A549 (cell line): Measurements from ENCODE around the gene RAPGEF5. TPM values are rescaled to one million over a fixed set of nuclear protein-coding genes. Genes with fewer than 3 reads are reported as not detected.

Source experiments
- ATAC-seq, 2 experiments: fragments of 200-7000 bp in 1 of 2; fragments of >200 bp in 1 of 2; cut with Nextera tagmentation in 1 of 2; cut with Tn5 transposase in 1 of 2; 3 replicates each; pipeline versions ENCODE4 v1.8.0 to v1.9.1; 2018 to 2020; ENCODE audit warnings: mild to moderate bottlenecking in 1 of 2, moderate library complexity in 1 of 2
- CTCF ChIA-PET: fragments of 300-600 bp; sonication (Branson Sonifier 250); formaldehyde crosslinking; extraction: SDS; loops from one replicate; lab custom pipeline; 2021; ENCODE audit warnings: antibody characterized with exemption, inconsistent platforms; lab: Yijun Ruan, JAX
- POLR2A ChIA-PET: fragments of 350-600 bp; formaldehyde crosslinking; extraction: SDS; loops from one replicate; lab custom pipeline; 2021; ENCODE audit warnings: antibody characterized with exemption, inconsistent platforms; lab: Yijun Ruan, JAX
- DNase-seq, 2 experiments: peaks; one replicate each; pipeline versions ENCODE4 v3.0.0 to v3.0.0-alpha.2; 2011 to 2016; ENCODE audit warnings: low read depth in 1 of 2, low spot score in 1 of 2
- FAIRE-seq: peaks from 2 replicates; lab custom pipeline; 2011; peaks lifted over from hg19 to GRCh38; lab: Jason Lieb, UNC
- H3K27ac ChIP-seq, 2 experiments: fragments of >200 bp; sonication (Bioruptor Twin); formaldehyde crosslinking; 3 replicates each; pipeline ENCODE4 v1.5.1; 2016 to 2017
- H3K4me1 ChIP-seq: fragments of >200 bp; sonication (Bioruptor Twin); formaldehyde crosslinking; 3 replicates; pipeline ENCODE4 v1.6.1; 2016
- H3K4me2 ChIP-seq: fragments of >200 bp; sonication (Bioruptor Twin); formaldehyde crosslinking; 3 replicates; pipeline ENCODE4 v1.6.1; 2016
- H3K4me3 ChIP-seq: fragments of >200 bp; sonication (Bioruptor Twin); formaldehyde crosslinking; 3 replicates; pipeline ENCODE4 v1.5.1; 2016
- H3K9me3 ChIP-seq: fragments of >200 bp; sonication (Bioruptor Twin); formaldehyde crosslinking; 3 replicates; pipeline ENCODE4 v1.6.1; 2016
- CBX8 ChIP-seq: fragments of 200-600 bp; sonication (generic); IDR thresholded peaks from 2 replicates; pipeline ENCODE4 v1.6.1; 2016
- CHD4 ChIP-seq: fragments of 200-600 bp; sonication (generic); IDR thresholded peaks from 2 replicates; pipeline ENCODE4 v1.6.1; 2016; ENCODE audit warnings: antibody characterized with exemption, mild to moderate bottlenecking, borderline replicate concordance
- EHF ChIP-seq: fragments of 250-450 bp; sonication (Bioruptor Pico); IDR thresholded peaks from 2 replicates; pipeline ENCODE4 v1.5.0; 2020; ENCODE audit warnings: mild to moderate bottlenecking
- EHMT2 ChIP-seq: fragments of 200-600 bp; sonication (generic); IDR thresholded peaks from 2 replicates; pipeline ENCODE4 v1.6.1; 2016; ENCODE audit warnings: antibody characterized with exemption, low read depth, mild to moderate bottlenecking, moderate library complexity
- ESRRA ChIP-seq: fragments of 150-350 bp; IDR thresholded peaks from 2 replicates; pipeline ENCODE4 v1.6.1; 2014; ENCODE audit warnings: mild to moderate bottlenecking, low read length, borderline replicate concordance
- FOSB ChIP-seq: fragments of 250-450 bp; sonication (Bioruptor Pico); IDR thresholded peaks from 2 replicates; pipeline ENCODE4 v1.5.0; 2020; ENCODE audit warnings: mild to moderate bottlenecking, moderate library complexity
- GATA3 ChIP-seq: IDR thresholded peaks from 2 replicates; pipeline ENCODE4 v1.6.1; 2012; ENCODE audit warnings: borderline replicate concordance
- HDAC2 ChIP-seq: fragments of 200-600 bp; sonication (generic); IDR thresholded peaks from 2 replicates; pipeline ENCODE4 v1.6.1; 2016
- HEYL ChIP-seq: fragments of 250-450 bp; sonication (Bioruptor Pico); IDR thresholded peaks from 2 replicates; pipeline ENCODE4 v1.8.0; 2021; ENCODE audit warnings: mild to moderate bottlenecking, moderate library complexity
- HOXB5 ChIP-seq: fragments of 250-450 bp; sonication (Bioruptor Pico); IDR thresholded peaks from 2 replicates; pipeline ENCODE4 v1.5.0; 2020; ENCODE audit warnings: mild to moderate bottlenecking, moderate library complexity
- JUN ChIP-seq, 2 experiments: fragments of >200 bp; sonication (Bioruptor Twin); formaldehyde crosslinking; IDR thresholded peaks; 2 replicates in 1 of 2; 3 replicates in 1 of 2; pipeline ENCODE4 v1.6.1; 2016 to 2017
- KDM5A ChIP-seq: fragments of 200-600 bp; sonication (generic); IDR thresholded peaks from 2 replicates; pipeline ENCODE4 v1.6.1; 2016; ENCODE audit warnings: antibody characterized with exemption, mild to moderate bottlenecking
- MAZ ChIP-seq: fragments of 150-350 bp; IDR thresholded peaks from 2 replicates; pipeline ENCODE4 v1.6.1; 2014; ENCODE audit warnings: antibody characterized with exemption, low read depth, low read length, borderline replicate concordance
- MYC ChIP-seq: IDR thresholded peaks from 2 replicates; pipeline ENCODE4 v1.6.1; 2012; ENCODE audit warnings: mild to moderate bottlenecking, inconsistent platforms, low read length, improper control_type of control experiment, borderline replicate concordance
- NFE2L2 ChIP-seq: fragments of 150-350 bp; conservative IDR thresholded peaks from 2 replicates; pipeline ENCODE4 v1.6.1; 2014; ENCODE audit warnings: low read length
- RAD21 ChIP-seq, 2 experiments: fragments of >200 bp in 1 of 2; sonication (Bioruptor Twin) in 1 of 2; formaldehyde crosslinking in 1 of 2; IDR thresholded peaks in 1 of 2; conservative IDR thresholded peaks in 1 of 2; 2 replicates in 1 of 2; 3 replicates in 1 of 2; pipeline ENCODE4 v1.6.1; 2012 to 2018; ENCODE audit warnings: inconsistent platforms in 1 of 2
- RARB ChIP-seq: fragments of 250-450 bp; sonication (Bioruptor Pico); IDR thresholded peaks from 2 replicates; pipeline ENCODE4 v1.8.0; 2021; ENCODE audit warnings: mild to moderate bottlenecking, moderate library complexity
- RNF2 ChIP-seq: fragments of 200-600 bp; sonication (generic); IDR thresholded peaks from 2 replicates; pipeline ENCODE4 v1.6.1; 2016; ENCODE audit warnings: low read depth, mild to moderate bottlenecking, antibody characterized with exemption, moderate library complexity, borderline replicate concordance
- SMC3 ChIP-seq: fragments of >200 bp; sonication (Bioruptor Twin); formaldehyde crosslinking; IDR thresholded peaks from 3 replicates; pipeline ENCODE4 v1.6.1; 2018; ENCODE audit warnings: inconsistent platforms
- TFCP2L1 ChIP-seq: fragments of 250-450 bp; sonication (Bioruptor Pico); IDR thresholded peaks from 2 replicates; pipeline ENCODE4 v1.5.0; 2021; ENCODE audit warnings: mild to moderate bottlenecking
- TP53 ChIP-seq: fragments of 250-450 bp; sonication (Bioruptor Pico); IDR thresholded peaks from 2 replicates; pipeline ENCODE4 v1.5.0; 2021; ENCODE audit warnings: mild to moderate bottlenecking, moderate library complexity
- ZFP36 ChIP-seq: fragments of 450-650 bp; IDR thresholded peaks from 2 replicates; pipeline ENCODE4 v1.6.1; 2014; ENCODE audit warnings: borderline replicate concordance; ENCODE audit not compliant: partially characterized antibody
- WGBS: methylation state at CpG from one replicate; pipeline ENCODE4 v1.1.6; 2017; ENCODE audit errors: missing lambda C conversion rate; 5-methylcytosine and 5-hydroxymethylcytosine counted together
- polyA plus RNA-seq, 4 experiments: library from polyadenylated mRNA; depleted of rRNA in 3 of 4; stranded (reverse); fragments of >200 nt; fragmentation: RNase III in 1 of 4; extraction: RNeasy Plus Mini Kit Qiagen cat#74134 plus additional on column Dnase treatment in 1 of 4; gene quantifications; 2 replicates in 3 of 4; 3 replicates in 1 of 4; pipeline ENCODE4 v1.2.3, GENCODE V29; 2011 to 2017
- TF ChIP-seq, protein P1 (sequence below): fragments of >200 bp; sonication (Bioruptor Twin); formaldehyde crosslinking; IDR thresholded peaks from 3 replicates; pipeline ENCODE4 v1.5.1; 2016
- TF ChIP-seq, protein P2 (sequence below): fragments of 250-450 bp; sonication (Bioruptor Pico); IDR thresholded peaks from 2 replicates; pipeline ENCODE4 v1.5.0; 2021; ENCODE audit warnings: mild to moderate bottlenecking, moderate library complexity, borderline replicate concordance
- TF ChIP-seq, protein P3 (sequence below): IDR thresholded peaks from 2 replicates; pipeline ENCODE4 v1.6.1; 2012

Gene RAPGEF5
- polyA plus RNA-seq, 2 of the 4 experiments (the other 2 are of a cell fraction): 0.03 to 0.14 TPM

DNA sequence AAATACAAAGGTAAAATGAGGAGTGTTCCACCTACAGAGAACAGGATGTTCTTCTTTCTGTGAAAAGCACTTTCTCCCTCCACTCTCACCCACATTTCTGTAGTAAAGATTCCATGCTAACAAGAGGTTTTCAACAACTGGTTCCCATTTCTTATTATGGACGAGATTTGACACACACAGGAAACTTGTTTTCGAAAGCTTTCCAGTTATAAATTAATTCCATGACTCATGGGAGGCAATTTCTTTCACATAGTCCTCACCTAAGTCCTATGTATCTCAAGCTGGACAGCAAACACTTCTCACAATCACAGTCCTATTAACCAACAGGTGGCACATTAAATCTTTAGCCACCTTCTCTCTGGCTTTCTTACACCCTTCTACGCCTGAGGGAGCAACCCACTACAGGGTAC is 24.5 kb downstream of the RAPGEF5 start:
- POLR2A ChIA-PET: no interaction called here
- no peak for FAIRE-seq
- Histone ChIP-seq H3K9me3 (no peaks in the 10 kb centered on the region), H3K4me1 (no peaks in the 10 kb centered on the region), H3K27ac (no peak overlapping the region), H3K4me3 (no peak overlapping the region), H3K4me2 (no peak overlapping the region)
- ATAC-seq: no peak
- CTCF ChIA-PET: no interaction called here
- no peak for TF ChIP-seq RARB (CRISPR knock-in tag)
- TF ChIP-seq RNF2: no peak
- TF ChIP-seq CHD4: no peak
- TF ChIP-seq EHF (CRISPR knock-in tag): no peak
- no peak for TF ChIP-seq TP53 (CRISPR knock-in tag)
- no peak for TF ChIP-seq ESRRA
- TF ChIP-seq EHMT2: no peak
- TF ChIP-seq, protein P1, sequence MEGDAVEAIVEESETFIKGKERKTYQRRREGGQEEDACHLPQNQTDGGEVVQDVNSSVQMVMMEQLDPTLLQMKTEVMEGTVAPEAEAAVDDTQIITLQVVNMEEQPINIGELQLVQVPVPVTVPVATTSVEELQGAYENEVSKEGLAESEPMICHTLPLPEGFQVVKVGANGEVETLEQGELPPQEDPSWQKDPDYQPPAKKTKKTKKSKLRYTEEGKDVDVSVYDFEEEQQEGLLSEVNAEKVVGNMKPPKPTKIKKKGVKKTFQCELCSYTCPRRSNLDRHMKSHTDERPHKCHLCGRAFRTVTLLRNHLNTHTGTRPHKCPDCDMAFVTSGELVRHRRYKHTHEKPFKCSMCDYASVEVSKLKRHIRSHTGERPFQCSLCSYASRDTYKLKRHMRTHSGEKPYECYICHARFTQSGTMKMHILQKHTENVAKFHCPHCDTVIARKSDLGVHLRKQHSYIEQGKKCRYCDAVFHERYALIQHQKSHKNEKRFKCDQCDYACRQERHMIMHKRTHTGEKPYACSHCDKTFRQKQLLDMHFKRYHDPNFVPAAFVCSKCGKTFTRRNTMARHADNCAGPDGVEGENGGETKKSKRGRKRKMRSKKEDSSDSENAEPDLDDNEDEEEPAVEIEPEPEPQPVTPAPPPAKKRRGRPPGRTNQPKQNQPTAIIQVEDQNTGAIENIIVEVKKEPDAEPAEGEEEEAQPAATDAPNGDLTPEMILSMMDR: no peak
- no peak for TF ChIP-seq GATA3
- no peak for TF ChIP-seq RAD21 (conservative IDR thresholded peaks at IDR 0.05 in 1 of 2, IDR thresholded peaks at IDR 0.05 in 1 of 2)
- DNase-seq: no peak
- WGBS: 18% methylated on average over 3 of the region's 3 CpGs

DNA sequence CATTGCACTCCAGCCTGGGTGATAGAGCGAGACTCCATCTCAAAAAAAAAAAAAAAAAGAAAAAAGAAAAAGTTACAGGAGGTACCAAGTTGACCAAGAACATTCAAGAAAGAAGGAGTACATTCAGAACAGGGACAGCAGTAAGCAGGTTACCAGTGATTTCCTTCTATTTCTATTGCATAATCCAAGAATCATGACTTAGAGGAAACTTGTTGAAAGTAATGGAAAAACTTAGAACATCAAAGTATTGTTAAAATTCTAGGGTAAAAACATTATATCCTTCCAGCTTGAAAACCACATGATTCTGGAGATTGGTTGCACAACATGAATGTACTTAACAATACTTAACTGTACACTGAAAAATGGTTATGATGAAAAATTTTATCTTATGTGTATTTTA is 25.2 kb downstream of the RAPGEF5 start:
- FAIRE-seq (no peak), DNase-seq (no peak), ATAC-seq (no peak)
- no peaks in the 10 kb centered on the region for H3K4me1 ChIP-seq
- WGBS: no CpG with 5 or more reads among the region's 1 CpG
- H3K27ac ChIP-seq: no peak overlapping the region
- CTCF ChIA-PET: no interaction called here
- no peaks in the 10 kb centered on the region for H3K9me3 ChIP-seq
- H3K4me2 ChIP-seq: no peak overlapping the region
- TF ChIP-seq ESRRA (no peak), GATA3 (no peak), HEYL (no peak), HDAC2 (no peak), MAZ (no peak), HOXB5 (CRISPR knock-in tag) (no peak), SMC3 (no peak), FOSB (no peak), ZFP36 (no peak), EHF (CRISPR knock-in tag) (no peak), KDM5A (no peak), CBX8 (no peak), MYC (no peak), TFCP2L1 (CRISPR knock-in tag) (no peak), JUN (IDR thresholded peaks at IDR 0.05) (no peak), NFE2L2 (no peak)
- TF ChIP-seq, protein P2, sequence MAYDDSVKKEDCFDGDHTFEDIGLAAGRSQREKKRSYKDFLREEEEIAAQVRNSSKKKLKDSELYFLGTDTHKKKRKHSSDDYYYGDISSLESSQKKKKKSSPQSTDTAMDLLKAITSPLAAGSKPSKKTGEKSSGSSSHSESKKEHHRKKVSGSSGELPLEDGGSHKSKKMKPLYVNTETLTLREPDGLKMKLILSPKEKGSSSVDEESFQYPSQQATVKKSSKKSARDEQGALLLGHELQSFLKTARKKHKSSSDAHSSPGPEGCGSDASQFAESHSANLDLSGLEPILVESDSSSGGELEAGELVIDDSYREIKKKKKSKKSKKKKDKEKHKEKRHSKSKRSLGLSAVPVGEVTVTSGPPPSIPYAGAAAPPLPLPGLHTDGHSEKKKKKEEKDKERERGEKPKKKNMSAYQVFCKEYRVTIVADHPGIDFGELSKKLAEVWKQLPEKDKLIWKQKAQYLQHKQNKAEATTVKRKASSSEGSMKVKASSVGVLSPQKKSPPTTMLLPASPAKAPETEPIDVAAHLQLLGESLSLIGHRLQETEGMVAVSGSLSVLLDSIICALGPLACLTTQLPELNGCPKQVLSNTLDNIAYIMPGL: no peak
- TF ChIP-seq, protein P3, sequence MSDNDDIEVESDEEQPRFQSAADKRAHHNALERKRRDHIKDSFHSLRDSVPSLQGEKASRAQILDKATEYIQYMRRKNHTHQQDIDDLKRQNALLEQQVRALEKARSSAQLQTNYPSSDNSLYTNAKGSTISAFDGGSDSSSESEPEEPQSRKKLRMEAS: no peak
- no peak overlapping the region for H3K4me3 ChIP-seq
- POLR2A ChIA-PET: no interaction called here
